SK-N-SH (cell line): Measurements from ENCODE around the gene PLEKHD1. TPM values are rescaled to one million over a fixed set of nuclear protein-coding genes. Genes with fewer than 3 reads are reported as not detected.

Source experiments
- CTCF ChIA-PET: fragments of 300-600, 350-600 bp; formaldehyde crosslinking; extraction: SDS; loops from one replicate; lab custom pipeline; 2021; lab: Yijun Ruan, JAX
- POLR2A ChIA-PET: fragments of 350-600 bp; sonication (Branson Sonifier 250); formaldehyde crosslinking; extraction: SDS; loops from one replicate; lab custom pipeline; 2020; ENCODE audit warnings: antibody characterized with exemption, inconsistent platforms; lab: Yijun Ruan, JAX
- DNase-seq: peaks from one replicate; pipeline ENCODE4 v3.0.0; 2012
- H2AFZ ChIP-seq: fragments of 200-600 bp; sonication (generic); 2 replicates; pipeline ENCODE4 v1.8.1; 2016; ENCODE audit warnings: antibody characterized with exemption, mild to moderate bottlenecking, low read depth
- H3F3A ChIP-seq: fragments of 200-600 bp; sonication (generic); replicated peaks from 2 replicates; pipeline ENCODE3; 2016; ENCODE audit warnings: antibody characterized with exemption, mild to moderate bottlenecking; ENCODE audit not compliant: insufficient read depth
- H3K27ac ChIP-seq, 2 experiments: fragments of 200-500 bp in 1 of 2; fragments of 200-600 bp in 1 of 2; sonication (Bioruptor generic) in 1 of 2; sonication (generic), shearing (Covaris generic) in 1 of 2; 2 replicates each; pipeline versions ENCODE4 v1.5.1 to v1.6.1; 2014 to 2016; ENCODE audit warnings: low read depth in 2 of 2, inconsistent platforms in 1 of 2, low read length in 1 of 2, mild to moderate bottlenecking in 1 of 2, mixed read lengths in 1 of 2
- H3K27me3 ChIP-seq: fragments of 200-600 bp; sonication (generic), shearing (Covaris generic); 2 replicates; pipeline ENCODE4 v1.6.1; 2016; ENCODE audit warnings: mixed run types; ENCODE audit not compliant: insufficient read depth
- H3K36me3 ChIP-seq, 2 experiments: fragments of 200-500 bp in 1 of 2; fragments of 200-600 bp in 1 of 2; sonication (Bioruptor generic) in 1 of 2; sonication (generic) in 1 of 2; replicated peaks in 1 of 2; 2 replicates each; pipeline versions ENCODE3 to v1.5.1; 2014 to 2016; ENCODE audit warnings: low read length in 1 of 2, mild to moderate bottlenecking in 1 of 2; ENCODE audit not compliant: insufficient read depth in 2 of 2, control insufficient read depth in 1 of 2
- H3K4me1 ChIP-seq, 2 experiments: fragments of 200-500 bp in 1 of 2; fragments of 200-600 bp in 1 of 2; sonication (Bioruptor generic) in 1 of 2; sonication (generic), shearing (Covaris generic) in 1 of 2; 2 replicates each; pipeline versions ENCODE4 v1.5.1 to v1.6.1; 2014 to 2016; ENCODE audit warnings: low read depth in 1 of 2, low read length in 1 of 2, mixed run types in 1 of 2; ENCODE audit not compliant: insufficient read depth in 2 of 2, control insufficient read depth in 1 of 2
- H3K4me2 ChIP-seq: fragments of 200-600 bp; sonication (generic), shearing (Covaris generic); 2 replicates; pipeline ENCODE4 v1.6.1; 2017; ENCODE audit warnings: mixed run types
- H3K4me3 ChIP-seq, 2 experiments: fragments of 200-500 bp in 1 of 2; fragments of 200-600 bp in 1 of 2; sonication (Bioruptor generic) in 1 of 2; sonication (generic), shearing (Covaris generic) in 1 of 2; 2 replicates each; pipeline versions ENCODE4 v1.5.1 to v1.8.1; 2014 to 2016; ENCODE audit warnings: low read depth in 2 of 2, inconsistent platforms in 1 of 2, low read length in 1 of 2, mild to moderate bottlenecking in 1 of 2, mixed read lengths in 1 of 2, moderate library complexity in 1 of 2
- H3K79me2 ChIP-seq: fragments of 200-600 bp; sonication (generic); 2 replicates; pipeline ENCODE4 v1.8.1; 2017; ENCODE audit warnings: mild to moderate bottlenecking; ENCODE audit not compliant: insufficient read depth
- H3K9ac ChIP-seq: fragments of 200-600 bp; sonication (generic); 2 replicates; pipeline ENCODE4 v1.6.1; 2017; ENCODE audit warnings: mixed run types
- H3K9me2 ChIP-seq: fragments of 200-600 bp; sonication (generic); 2 replicates; pipeline ENCODE4 v1.6.1; 2017; ENCODE audit warnings: mixed run types
- H3K9me3 ChIP-seq: fragments of 200-600 bp; sonication (generic); 2 replicates; pipeline ENCODE4 v1.6.1; 2017; ENCODE audit warnings: mixed run types, mild to moderate bottlenecking, moderate library complexity
- H4K20me1 ChIP-seq: fragments of 200-600 bp; sonication (generic); 2 replicates; pipeline ENCODE4 v1.6.1; 2017; ENCODE audit warnings: mild to moderate bottlenecking, mixed run types; ENCODE audit not compliant: insufficient read depth
- EP300 ChIP-seq, 2 experiments: IDR thresholded peaks; 2 replicates each; pipeline versions ENCODE4 v1.4.0 to v1.6.1; 2012; ENCODE audit warnings: borderline replicate concordance in 1 of 2, low read depth in 1 of 2, low read length in 1 of 2
- FOSL2 ChIP-seq: IDR thresholded peaks from 2 replicates; pipeline ENCODE4 v1.4.0; 2012; ENCODE audit warnings: low read depth, mild to moderate bottlenecking, moderate library complexity, borderline replicate concordance
- FOXM1 ChIP-seq: IDR thresholded peaks from 2 replicates; pipeline ENCODE4 v1.4.0; 2012; ENCODE audit warnings: low read depth, mild to moderate bottlenecking
- GATA2 ChIP-seq: sonication (generic); formaldehyde crosslinking; IDR thresholded peaks from 2 replicates; pipeline ENCODE4 v1.5.0; 2020; ENCODE audit warnings: mild to moderate bottlenecking, missing genetic modification reagents
- IRF3 ChIP-seq: fragments of 150-350 bp; IDR thresholded peaks from 2 replicates; pipeline ENCODE4 v1.6.1; 2016; ENCODE audit warnings: mild to moderate bottlenecking, low read depth, low read length
- JUND ChIP-seq: IDR thresholded peaks from 2 replicates; pipeline ENCODE4 v1.4.0; 2012
- MEF2A ChIP-seq: IDR thresholded peaks from 2 replicates; pipeline ENCODE4 v1.4.0; 2012; ENCODE audit warnings: low read depth, borderline replicate concordance
- NRF1 ChIP-seq: IDR thresholded peaks from 2 replicates; pipeline ENCODE4 v1.6.1; 2012; ENCODE audit warnings: low read depth, mild to moderate bottlenecking, low read length
- POLR2AphosphoS5 ChIP-seq: IDR thresholded peaks from 2 replicates; pipeline ENCODE4 v1.6.1; 2012; ENCODE audit warnings: low read depth, low read length
- RAD21 ChIP-seq: IDR thresholded peaks from 2 replicates; pipeline ENCODE4 v1.6.1; 2012; ENCODE audit warnings: mild to moderate bottlenecking, low read length
- RCOR1 ChIP-seq: fragments of 150-350 bp; IDR thresholded peaks from 2 replicates; pipeline ENCODE4 v1.6.1; 2017; ENCODE audit warnings: antibody characterized with exemption, low read length
- REST ChIP-seq: IDR thresholded peaks from 2 replicates; pipeline ENCODE4 v1.6.1; 2012; ENCODE audit warnings: mild to moderate bottlenecking, low read depth, low read length, moderate library complexity
- RFX5 ChIP-seq: IDR thresholded peaks from 2 replicates; pipeline ENCODE4 v1.6.1; 2012; ENCODE audit warnings: mild to moderate bottlenecking, improper control_type of control experiment, low read length
- RXRA ChIP-seq: IDR thresholded peaks from 2 replicates; pipeline ENCODE4 v1.4.0; 2012; ENCODE audit warnings: low read depth, mild to moderate bottlenecking, borderline replicate concordance
- SIN3A ChIP-seq: IDR thresholded peaks from 2 replicates; pipeline ENCODE4 v1.6.1; 2012; ENCODE audit warnings: low read depth, mild to moderate bottlenecking, low read length, moderate library complexity, borderline replicate concordance
- SMC3 ChIP-seq: IDR thresholded peaks from 2 replicates; pipeline ENCODE4 v1.6.1; 2012; ENCODE audit warnings: low read depth, low read length, improper control_type of control experiment
- TAF1 ChIP-seq: IDR thresholded peaks from 2 replicates; pipeline ENCODE4 v1.6.1; 2012; ENCODE audit warnings: low read depth, mild to moderate bottlenecking, low read length, moderate library complexity, borderline replicate concordance
- TEAD4 ChIP-seq: IDR thresholded peaks from 2 replicates; pipeline ENCODE4 v1.4.0; 2012; ENCODE audit warnings: mild to moderate bottlenecking, borderline replicate concordance; ENCODE audit not compliant: insufficient read depth
- YY1 ChIP-seq: IDR thresholded peaks from 2 replicates; pipeline ENCODE4 v1.4.0; 2012; ENCODE audit warnings: low read depth, mild to moderate bottlenecking
- WGBS: methylation state at CpG from one replicate; pipeline ENCODE4 v1.1.6; 2017; ENCODE audit warnings: low lambda C conversion rate; 5-methylcytosine and 5-hydroxymethylcytosine counted together
- polyA plus RNA-seq, 3 experiments: library from polyadenylated mRNA; depleted of rRNA; stranded (reverse); fragments of >200 nt; gene quantifications; 2 replicates each; pipeline ENCODE4 v1.2.3, GENCODE V29; 2012
- TF ChIP-seq, protein P1 (sequence below): IDR thresholded peaks from 2 replicates; pipeline ENCODE4 v1.4.0; 2012; ENCODE audit warnings: low read depth
- TF ChIP-seq, protein P2 (sequence below): fragments of 200-600 bp; sonication (generic); IDR thresholded peaks from 2 replicates; pipeline ENCODE4 v1.6.1; 2017; ENCODE audit warnings: antibody characterized with exemption, mild to moderate bottlenecking, moderate library complexity

PLEKHD1 gene
- polyA plus RNA-seq, 1 of the 3 experiments (the other 2 are of a cell fraction), result 0.05 TPM

GRCh38 chr14:69459122-69459521, 25.4 kb upstream of the PLEKHD1 start:
- H3K27me3 ChIP-seq, result no peaks in the 10 kb centered on the region
- TF ChIP-seq, protein P1, sequence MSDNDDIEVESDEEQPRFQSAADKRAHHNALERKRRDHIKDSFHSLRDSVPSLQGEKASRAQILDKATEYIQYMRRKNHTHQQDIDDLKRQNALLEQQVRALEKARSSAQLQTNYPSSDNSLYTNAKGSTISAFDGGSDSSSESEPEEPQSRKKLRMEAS, result no peak
- no peak for DNase-seq
- no peaks in the 10 kb centered on the region for H3K9me3 ChIP-seq
- H3K4me1 ChIP-seq, result peaks cover 0 to under 1% of the 10 kb centered on the region in 2 experiments; a peak in 1 of 4 replicates
- H3K9ac ChIP-seq, result no peak overlapping the region
- peaks cover 1% of the 10 kb centered on the region for H3F3A ChIP-seq
- no peaks in the 10 kb centered on the region for H4K20me1 ChIP-seq
- H3K9me2 ChIP-seq, result no peaks in the 10 kb centered on the region
- no peaks in the 10 kb centered on the region for H3K79me2 ChIP-seq
- peaks cover 40 to 58% of the 10 kb centered on the region in 2 experiments for H3K36me3 ChIP-seq
- CTCF ChIA-PET, result interaction anchor here (1.1 to 3.8 kb wide), 19 partner anchors 8 to 329 kb away, joined by 3 to 32 read pairs (median 7); partner anchors contain the start of genes GALNT16 and SLC39A9
- H3K4me2 ChIP-seq, result no peak overlapping the region
- H2AFZ ChIP-seq, result no peak overlapping the region
- POLR2A ChIA-PET, result no interaction called here
- 81% methylated on average over 1 of the region's 1 CpG for WGBS
- H3K4me3 ChIP-seq, result no peak overlapping the region
- peak overlapping the region in 1 of 2 experiments; percentile 47; a peak in 1 of 4 replicates for H3K27ac ChIP-seq

DNA sequence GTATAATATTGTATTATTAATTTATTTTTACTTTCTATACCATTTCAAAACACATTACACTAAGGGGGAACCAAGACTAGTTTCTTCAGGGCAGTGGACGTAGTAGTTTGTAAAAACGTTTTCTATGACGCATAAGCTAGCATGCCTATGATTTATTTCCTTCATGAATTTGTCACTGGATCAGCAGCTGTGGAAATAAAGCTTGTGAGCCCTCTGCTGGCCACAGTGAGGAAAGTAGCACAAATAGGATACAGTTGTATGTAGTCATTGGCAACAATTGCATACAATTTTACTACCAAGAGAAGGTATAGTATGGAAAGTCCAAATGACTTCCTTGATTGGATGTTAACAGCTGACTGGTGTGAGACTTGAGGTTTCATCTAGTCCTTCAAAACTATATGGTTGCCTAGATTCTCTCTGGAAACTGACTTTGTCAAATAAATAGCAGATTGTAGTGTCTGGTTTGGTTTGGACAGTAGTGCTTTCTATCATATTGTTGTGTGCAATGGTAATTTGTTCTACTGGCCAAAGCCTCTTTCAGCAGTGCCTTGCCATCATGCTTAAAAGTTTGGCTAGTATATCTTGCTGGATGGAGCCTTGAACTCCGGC, 24.3 kb upstream of the PLEKHD1 start:
- no peak overlapping the region for H3K9ac ChIP-seq
- no peaks in the 10 kb centered on the region for H3K9me2 ChIP-seq
- H2AFZ ChIP-seq, result no peak overlapping the region
- no peaks in the 10 kb centered on the region for H3K9me3 ChIP-seq
- H3K79me2 ChIP-seq, result no peaks in the 10 kb centered on the region
- H3F3A ChIP-seq, result peaks cover 9% of the 10 kb centered on the region
- DNase-seq, result peak; percentile 70
- peaks cover 37 to 55% of the 10 kb centered on the region in 2 experiments for H3K36me3 ChIP-seq
- H3K4me1 ChIP-seq, result peaks cover 0 to 6% of the 10 kb centered on the region in 2 experiments; a peak in 1 of 4 replicates
- H4K20me1 ChIP-seq, result no peaks in the 10 kb centered on the region
- H3K27ac ChIP-seq, result peak overlapping the region in 1 of 2 experiments; percentile 47; a peak in 1 of 4 replicates
- no peak overlapping the region for H3K4me2 ChIP-seq
- ChIA-PET POLR2A (interaction anchor here (1.1 kb wide), 1 partner anchor 64 kb away, joined by 3 read pairs; no protein-coding TSS in a partner anchor), CTCF (interaction anchor here (0.6 to 3.8 kb wide), 43 partner anchors 9 to 330 kb away, joined by 3 to 32 read pairs (median 5); partner anchors contain the start of genes GALNT16, PLEKHD1 and SLC39A9)
- WGBS, result 26% methylated on average over 4 of the region's 4 CpGs
- no peak overlapping the region; a peak in 1 of 4 replicates for H3K4me3 ChIP-seq
- no peaks in the 10 kb centered on the region for H3K27me3 ChIP-seq
- TF ChIP-seq GATA2 (CRISPR knock-in tag) (no peak), FOSL2 (peak; percentile 40; the same call in 1 of the 2 replicates), RAD21 (peak; percentile 84), REST (no peak), SIN3A (no peak), TEAD4 (no peak), FOXM1 (no peak), EP300 (IDR thresholded peaks at IDR 0.05; ENCODE audit: borderline replicate concordance in 1 of 2, low read depth in 1 of 2, low read length in 1 of 2) (no peak), RXRA (no peak), RCOR1 (0 out of 2 replicates have a peak, but pooled peaks have one; percentile 26), POLR2AphosphoS5 (no peak), RFX5 (no peak), JUND (peak; percentile 25; the same call in 1 of the 2 replicates), TAF1 (no peak), MEF2A (no peak), SMC3 (peak; percentile 86), IRF3 (no peak), NRF1 (no peak), YY1 (no peak)
- TF ChIP-seq, protein P2, sequence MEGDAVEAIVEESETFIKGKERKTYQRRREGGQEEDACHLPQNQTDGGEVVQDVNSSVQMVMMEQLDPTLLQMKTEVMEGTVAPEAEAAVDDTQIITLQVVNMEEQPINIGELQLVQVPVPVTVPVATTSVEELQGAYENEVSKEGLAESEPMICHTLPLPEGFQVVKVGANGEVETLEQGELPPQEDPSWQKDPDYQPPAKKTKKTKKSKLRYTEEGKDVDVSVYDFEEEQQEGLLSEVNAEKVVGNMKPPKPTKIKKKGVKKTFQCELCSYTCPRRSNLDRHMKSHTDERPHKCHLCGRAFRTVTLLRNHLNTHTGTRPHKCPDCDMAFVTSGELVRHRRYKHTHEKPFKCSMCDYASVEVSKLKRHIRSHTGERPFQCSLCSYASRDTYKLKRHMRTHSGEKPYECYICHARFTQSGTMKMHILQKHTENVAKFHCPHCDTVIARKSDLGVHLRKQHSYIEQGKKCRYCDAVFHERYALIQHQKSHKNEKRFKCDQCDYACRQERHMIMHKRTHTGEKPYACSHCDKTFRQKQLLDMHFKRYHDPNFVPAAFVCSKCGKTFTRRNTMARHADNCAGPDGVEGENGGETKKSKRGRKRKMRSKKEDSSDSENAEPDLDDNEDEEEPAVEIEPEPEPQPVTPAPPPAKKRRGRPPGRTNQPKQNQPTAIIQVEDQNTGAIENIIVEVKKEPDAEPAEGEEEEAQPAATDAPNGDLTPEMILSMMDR, result peak; percentile 87
